GM21576 (cell line): ENCODE data around the gene NTM.

ENCODE experiments used
- ATAC-seq: cut with Tn5 transposase; IDR thresholded peaks from one replicate; pipeline ENCODE4 v1.9.1; 2021; ENCODE audit warnings: mild to moderate bottlenecking, moderate library complexity; ENCODE audit not compliant: unreplicated experiment

NTM gene

DNA sequence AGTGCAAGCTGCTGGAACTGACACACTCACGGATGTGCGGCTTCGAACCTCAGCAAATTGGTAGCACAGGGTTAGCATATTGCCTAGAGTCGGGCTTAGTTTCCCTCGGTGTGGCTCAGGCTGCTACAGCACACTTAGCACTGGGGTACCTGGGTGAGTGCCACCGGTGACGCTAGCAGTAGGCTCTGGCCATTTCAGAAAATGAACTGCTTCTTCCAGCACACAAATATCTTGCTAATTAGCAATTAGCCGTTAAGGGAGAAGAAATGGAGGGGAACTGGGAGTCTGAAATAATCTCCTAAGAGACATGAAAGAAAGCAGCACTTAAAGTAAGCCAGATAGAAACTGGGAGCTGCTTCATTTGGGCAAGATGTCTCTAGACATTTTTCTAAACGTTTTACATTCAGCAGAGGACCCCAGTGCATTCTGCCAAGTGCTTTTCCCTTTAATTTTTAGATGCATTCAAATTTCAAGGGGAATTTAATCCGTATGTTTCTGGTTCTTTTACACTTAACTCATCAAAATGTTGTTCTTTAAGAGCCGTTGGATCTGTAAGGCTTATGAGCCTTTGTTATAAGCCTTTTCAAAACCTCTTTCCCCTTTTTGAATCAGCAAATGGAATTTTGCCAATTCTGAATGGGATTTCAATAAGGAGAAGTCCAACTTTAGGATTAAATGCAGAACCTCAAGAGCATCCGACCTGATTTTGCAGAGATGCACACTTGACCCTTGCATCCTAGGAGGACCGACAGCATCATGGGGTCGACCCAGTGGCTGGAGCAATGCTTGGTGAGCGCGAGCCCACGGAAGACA lies 708.1 kb downstream of the NTM start:
- no peak for ATAC-seq

DNA sequence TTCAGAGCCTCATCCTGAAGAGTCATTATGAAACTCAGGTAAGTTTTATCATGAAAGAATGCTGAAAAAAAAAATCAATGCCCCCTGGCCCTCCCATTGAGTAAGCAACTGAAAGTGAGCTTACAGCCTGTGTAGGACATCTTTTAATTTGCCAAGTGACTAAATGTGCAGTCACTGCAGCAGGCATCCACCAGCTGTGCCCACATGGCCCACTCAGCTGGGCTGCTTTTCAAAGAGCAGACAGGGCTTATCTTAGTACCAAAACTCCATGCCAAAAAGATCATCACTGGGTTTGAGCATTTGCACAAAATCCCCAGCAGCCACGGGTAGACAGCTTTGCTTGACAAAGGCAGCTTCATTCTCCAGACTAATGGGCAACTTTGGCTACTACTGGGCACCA lies 709.7 kb downstream of the NTM start:
- no peak for ATAC-seq

DNA sequence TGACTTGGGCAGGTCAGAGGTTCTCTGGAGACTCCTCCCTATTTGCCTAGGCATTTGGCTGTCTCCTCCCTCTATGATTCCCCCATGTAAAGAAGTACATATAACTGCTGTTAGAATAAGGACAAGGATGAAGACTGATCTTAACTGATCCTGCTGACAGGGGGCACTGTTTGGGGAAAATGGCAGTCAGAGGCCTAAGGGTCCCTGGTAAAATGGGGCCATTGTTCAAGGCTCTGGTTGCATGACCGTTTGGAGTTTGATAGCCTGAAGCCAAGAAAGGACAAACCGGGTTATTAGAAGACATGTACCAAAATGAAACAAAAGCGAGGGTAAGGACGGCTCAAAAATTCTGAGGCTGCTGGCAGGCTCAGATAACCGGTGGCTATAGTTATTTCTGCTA lies 712.2 kb downstream of the NTM start:
- no peak for ATAC-seq

DNA sequence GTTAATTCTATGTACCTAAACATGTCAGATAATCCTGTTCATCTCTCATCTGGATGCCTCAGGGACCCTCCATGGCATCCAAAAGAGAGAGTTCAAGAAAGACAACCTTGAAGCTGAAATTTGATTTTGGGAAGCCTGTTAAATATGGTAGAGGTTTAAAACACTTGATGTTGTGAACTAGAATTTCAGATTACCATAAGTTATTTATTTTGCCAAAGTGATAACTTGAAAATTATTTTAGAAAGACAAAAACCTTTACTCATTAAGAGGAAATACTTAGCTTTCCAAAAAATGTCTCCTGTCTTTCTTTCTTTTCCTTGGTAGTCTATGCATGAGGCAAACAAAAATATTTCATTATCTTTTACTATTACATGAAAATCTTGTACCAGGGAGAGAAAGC lies 714.0 kb downstream of the NTM start:
- no peak for ATAC-seq

DNA sequence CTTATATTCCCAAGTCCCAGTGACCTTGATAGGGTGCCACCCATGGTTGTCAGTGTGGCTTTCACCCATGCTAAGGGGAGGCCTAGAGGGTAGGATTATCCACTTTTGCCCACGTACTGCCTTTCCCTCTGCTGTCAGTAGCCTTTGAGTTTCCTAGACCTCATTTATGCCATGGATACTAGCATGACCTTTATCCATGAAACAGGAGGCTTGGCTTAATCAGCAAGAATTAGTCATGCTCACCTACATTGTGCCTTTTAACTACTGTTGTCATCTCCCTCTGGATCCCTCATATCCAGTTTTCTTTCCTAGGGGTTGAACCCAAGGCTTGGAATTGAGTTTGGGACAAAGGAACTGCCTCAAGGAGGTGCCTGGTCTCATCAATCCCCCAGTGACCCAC lies 716.7 kb downstream of the NTM start:
- no peak for ATAC-seq

DNA sequence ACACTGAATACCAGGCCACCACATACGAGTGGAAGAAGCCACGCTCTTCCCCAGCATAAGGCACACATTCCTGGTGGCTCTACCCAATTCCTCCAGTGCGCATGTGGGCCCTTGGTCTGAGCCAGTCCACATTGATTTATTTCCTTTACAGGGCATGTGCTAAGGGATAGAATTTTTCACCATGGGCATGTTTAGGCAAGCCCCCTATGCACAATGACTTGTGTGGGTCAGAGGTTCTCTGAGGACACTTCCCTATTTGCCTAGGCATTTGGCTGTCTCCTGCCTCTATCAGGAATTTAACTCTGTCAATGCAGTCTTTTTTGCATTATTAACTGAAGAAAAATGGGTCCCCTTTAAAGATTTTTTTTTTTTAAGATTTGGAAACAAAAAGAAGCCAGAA lies 718.1 kb downstream of the NTM start:
- ATAC-seq = no peak

DNA sequence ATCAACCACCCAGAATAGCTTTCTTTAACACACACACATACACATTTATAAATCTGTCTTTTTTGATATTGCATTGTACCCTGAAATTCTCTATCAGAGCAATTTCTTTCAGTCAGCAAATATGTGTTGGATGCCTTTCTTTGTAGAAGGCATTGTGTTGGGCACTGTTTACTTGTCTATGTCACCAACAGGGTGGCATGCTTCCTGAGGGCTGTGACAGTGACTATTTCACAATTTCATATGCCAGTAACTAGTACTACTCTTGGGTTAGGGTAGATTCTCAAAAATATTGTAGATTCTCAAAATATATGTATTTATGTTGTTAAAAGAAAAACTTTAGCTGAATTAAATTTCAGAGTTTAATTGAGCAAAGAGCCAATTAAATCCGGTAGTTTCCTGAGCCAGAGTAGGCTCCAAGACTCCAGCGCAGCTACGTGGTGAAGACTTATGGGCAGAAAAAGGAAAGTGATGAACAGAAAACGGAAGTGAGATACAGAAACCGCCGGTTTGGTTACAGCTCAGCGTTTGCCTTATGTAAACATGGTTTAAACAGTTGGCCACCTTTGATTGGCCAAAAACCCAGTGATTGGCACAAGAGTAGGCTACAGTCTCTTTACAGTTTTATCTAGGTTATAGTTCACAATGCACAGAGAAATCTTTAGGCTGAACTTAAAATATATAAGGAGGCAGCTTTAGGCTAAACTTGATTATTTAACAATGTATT lies 723.3 kb downstream of the NTM start:
- ATAC-seq = no peak

DNA sequence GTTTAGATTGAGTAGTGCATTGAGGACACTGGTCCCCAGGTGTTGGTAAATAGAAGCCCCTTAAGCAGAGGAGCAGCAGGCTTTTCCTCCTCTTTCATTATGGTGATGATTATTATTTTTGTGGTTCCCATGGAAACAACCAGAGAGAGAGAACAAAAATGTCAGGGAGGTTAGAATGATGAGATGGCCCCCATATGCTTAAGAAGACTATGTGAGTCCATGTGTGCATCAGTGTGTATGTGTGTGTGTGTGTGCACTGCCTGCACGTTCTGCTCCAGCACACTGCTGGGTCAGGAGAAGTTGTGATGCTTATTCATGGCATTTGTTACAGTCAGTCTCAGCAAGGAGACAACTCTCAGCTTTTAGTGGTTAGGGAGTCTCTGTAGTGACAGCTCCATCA lies 724.2 kb downstream of the NTM start:
- ATAC-seq = no peak

DNA sequence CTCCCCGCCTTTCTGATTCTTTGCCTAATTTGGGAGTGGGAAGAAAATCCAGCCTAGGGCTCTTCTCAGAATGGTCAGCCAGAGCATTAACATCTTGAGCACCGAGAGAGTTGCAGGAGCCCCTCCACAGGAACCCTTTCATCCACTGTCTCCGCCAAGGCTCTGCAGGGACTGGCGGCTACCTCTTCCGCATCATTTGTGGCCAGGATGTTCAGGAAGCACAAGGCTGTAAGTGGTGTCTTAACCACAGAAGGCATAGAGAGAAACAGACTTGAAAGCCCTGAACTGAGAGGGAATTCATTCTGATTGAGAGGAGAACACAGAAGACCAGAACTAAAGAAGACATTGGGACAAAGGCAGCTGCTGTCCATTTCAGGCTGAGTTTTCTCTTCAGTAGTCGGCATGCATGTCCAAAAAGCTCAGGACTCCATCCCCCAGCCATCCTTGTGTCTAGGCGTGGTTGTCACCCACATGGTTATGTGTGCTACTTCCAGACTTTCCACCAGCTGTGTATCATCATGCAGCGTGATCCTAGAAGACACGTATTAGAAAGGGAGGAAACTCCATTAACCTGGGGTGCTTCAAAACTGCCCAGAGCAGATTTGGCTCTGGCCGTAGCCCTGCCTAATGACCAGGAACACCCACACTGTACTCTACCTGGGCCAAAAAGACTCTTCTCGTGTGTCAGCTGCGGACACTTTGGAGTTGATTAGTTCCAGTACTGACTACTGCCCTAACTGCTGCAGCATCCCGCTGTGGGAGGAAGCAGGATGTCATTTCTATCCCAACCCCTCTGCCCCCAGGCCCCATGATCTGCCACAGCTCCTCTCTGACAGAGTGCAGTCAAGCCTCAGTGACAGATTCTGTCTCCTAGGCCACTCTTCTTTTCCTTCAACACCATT lies 725.1 kb downstream of the NTM start:
- ATAC-seq = no peak

DNA sequence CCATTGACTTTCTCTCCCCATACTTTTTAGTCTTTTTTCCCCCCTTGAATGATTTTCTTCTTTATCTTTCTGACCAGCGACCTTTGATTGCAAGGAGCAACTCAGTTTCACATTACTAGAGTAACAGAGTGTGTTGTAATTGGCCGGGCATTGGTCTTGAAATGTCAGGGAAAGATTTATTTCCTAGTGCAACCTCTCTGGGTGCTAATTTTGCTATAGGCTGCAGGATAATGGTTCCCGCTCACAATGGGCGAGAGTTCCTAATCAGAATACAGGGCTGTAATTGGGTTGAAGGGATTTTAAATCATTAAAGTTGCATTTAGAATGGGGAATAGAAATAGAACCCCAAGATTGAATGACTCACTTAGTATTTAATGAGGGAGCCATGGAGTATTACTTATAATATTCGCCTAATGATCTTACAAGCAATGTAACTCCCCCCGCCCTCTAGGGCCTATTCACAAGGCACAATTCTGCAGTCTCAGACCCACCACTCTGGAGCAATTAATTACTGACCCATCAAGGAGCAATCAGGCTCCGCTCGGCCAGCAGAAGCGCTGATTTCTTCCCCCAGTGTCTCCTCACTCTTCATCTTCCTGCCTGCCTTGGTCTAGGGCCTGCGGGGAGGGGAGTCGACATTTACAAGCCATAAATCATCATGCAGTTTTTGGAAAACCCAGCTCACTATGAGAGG lies 725.9 kb downstream of the NTM start:
- ATAC-seq = no peak

DNA sequence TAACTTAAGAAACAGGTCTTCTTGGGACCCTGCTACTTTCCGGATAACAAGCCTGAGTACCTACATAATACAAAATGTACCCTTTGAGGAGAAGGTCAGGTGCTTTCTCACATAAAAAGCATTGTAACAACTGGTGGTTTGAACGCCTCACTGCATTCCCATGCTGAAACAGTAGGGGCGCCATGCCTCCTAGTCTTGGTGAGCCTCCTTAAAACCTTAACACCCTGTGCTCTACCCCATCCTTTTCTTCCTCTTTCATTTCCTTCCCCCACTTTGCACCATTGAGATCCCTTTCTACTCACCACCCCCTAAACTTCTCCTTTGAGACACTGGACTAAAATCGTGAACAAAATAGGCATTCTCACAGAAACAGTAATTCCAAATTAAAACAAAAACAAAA lies 729.3 kb downstream of the NTM start:
- no peak for ATAC-seq

DNA sequence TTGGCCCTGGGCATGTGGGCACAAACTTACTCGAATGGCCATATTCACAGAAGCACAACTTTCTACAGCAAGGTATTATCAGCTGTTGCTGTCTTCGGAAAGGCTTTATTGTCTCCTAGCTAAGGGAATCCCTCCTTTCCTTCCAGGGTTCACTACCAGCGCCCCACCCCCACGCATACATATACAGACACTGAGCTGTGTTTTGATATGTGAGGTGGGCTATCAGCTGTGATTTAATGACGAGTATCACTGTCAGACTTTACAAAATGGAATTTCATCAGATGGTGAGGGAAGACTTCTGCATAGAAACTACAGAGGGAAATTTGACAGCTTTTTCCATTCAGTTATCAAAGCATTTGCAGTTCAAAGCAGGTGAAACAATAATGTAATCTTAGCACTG lies 730.2 kb downstream of the NTM start:
- no peak for ATAC-seq

DNA sequence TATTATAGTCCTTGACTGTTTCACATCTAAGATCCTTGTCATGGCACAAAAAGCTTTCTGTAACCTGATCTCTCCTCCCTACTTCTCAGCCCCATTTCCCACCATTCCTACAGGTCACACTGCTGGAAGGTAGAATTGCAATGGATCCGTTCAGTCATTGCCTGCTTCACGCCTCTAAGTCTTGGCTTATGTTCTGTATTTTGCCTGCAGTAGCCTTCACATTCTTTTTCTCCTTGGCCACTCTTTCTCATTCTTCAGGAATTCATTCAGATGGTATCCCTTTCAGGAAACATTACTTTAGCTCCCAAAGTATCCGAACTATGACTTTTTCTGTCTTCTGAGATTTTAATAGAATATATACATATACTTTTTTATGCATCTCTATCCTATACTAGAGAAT lies 731.5 kb downstream of the NTM start:
- ATAC-seq = no peak

DNA sequence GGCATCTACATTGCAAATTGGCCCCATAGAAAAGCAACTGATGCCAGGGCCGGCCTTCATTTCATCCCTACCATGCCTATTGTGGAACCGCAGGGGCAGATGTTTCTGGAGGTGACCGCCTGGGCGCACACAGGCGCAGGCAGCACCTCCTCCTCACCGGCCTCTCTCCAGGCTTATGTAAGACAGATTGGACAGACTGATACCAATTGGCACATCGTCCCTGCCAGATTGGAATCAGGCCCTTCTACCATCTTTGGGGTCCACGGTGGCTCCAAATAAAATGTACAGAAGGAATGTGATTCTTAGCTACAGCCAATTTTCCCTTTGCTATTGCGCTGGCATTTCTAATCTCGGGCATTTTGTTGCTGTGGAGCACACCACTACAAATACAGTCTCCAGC lies 732.6 kb downstream of the NTM start:
- ATAC-seq = no peak

DNA sequence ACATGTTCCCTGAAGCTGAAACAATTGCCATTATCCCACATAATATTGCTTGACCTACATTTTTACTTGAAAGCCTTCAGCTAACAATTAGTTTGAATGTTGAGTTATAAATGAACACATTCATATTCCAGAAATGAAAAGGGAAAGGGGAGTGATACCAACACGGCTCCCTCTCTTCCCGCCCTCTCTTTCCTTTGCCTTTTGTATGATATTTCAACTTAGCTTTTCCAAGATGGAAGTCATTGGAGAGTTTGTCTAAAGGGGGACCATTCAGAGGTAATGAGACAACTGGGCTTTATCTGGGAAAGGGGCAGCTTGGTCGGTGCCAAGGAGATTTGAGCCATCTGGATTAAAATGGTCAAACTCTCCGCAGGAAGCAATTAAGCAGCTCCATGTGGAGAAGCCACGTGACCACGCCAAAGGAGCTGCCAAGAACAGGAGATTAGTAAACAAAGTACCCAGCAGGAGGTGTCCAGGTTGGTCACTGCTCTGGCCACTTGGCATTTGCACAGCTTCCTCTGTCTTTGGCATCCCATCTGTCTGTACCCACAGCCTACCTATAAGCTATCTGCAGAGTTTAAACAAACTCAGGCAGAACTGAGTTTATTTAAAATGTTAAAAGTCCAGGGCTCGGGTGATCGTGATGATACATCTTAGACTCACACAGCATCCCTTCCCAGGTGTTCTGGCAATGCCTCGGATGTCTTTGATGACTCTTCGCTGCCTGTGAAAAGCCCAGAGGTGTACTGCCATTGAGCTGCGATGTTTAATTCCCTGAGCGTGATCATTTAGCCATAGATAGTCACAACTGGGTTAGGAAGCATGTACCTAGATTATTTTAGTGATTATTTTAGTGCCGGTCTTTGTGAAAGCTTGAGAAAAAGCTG lies 735.9 kb downstream of the NTM start:
- no peak for ATAC-seq

DNA sequence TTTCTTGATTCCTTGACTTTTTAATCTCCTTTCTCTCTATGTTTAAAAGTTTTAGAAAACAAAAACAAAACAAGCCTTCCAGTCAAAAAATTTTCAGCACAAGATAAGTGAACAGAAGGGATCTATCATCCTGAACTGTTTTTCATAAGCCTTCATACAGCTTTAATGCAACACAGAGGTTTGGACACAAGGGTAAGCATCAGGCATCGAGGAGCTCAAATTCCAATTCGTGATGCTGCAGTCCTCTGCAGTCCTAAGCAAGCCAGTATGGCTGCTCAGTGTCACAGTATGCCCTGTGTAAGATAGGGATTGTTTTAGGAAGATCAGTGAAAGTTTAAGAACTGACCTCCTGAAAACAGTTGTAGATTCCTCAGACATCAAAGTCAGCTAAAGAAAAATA lies 740.9 kb downstream of the NTM start:
- no peak for ATAC-seq

DNA sequence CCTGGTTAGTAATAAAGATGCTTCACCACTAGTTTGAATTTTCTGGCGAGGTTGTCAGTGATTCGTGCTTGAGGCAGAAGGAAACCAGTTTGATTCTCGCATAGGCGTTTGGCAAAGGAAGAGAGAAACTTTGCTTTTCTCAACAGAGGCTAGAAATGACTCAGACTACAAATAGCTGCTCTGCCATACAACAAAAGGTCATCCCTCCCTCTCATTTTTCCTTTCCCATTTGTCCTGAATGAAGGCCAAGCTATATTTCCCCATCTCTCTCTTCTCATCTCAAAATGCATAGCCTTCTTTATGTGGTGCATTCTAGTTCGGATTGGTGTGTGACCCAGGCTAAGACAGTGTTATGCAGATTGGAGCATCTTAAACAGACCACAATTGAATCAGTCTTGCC lies 741.4 kb downstream of the NTM start:
- no peak for ATAC-seq

DNA sequence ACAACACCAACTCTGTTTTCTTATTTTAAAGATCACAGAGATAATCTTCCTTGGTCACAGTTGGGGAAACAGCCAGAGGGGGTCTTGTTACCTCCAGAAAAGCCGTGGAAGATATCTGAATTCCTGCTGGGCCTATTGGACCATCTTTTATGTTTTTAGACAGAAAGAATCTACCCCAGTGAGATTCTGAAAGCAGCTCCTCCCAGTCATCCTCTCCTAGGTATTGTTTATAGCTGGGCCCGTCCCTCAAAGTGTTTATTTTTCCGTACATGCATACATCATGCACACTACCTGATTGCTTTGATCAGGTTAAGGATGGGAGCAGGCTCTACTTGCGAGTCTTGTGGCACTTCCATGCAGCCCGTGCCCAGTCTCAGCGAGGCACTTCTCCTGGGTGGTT lies 742.4 kb downstream of the NTM start:
- ATAC-seq = no peak

DNA sequence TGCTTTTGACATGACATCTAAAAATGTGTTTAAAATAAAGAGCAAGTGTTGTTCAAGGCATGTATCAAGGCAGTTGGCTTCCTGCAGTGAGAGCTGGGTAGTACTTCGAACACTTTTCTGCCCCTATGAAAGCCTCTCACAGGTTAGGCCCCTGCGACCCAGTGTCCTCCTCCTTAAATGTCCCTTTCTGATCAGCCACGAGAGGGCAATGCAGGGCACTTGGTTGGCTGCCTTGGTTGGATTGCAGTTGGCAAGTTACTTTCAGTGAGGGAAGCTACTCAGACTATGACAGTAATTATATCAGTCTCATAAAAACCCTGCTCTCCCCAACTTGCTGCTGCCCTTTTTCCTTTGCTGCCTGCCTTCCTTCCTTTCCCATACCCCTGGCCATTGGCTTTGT lies 743.8 kb downstream of the NTM start:
- no peak for ATAC-seq

DNA sequence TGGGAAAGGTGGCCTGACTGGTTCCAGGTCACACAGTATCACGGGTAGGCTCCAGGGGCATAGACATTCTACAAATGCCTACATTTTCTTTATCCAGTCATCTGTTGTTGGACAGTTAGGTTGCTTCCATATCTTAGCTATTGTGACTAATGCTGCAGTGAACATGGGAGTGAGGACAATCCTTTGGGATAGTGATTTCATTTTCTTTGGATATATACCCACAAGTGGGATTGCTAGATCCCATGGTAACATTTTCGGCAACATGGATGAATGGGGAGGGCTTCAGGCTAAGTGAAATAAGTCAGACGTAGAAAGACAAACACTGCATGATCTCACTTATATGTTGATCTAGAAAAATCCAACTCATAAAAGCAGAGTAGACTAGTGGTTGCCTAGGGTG lies 744.3 kb downstream of the NTM start:
- no peak for ATAC-seq
